PC-3 (cell line): Measurements from ENCODE around the gene SMYD2.

Experiments
- EZH2 ChIP-seq: fragments of 300-600 bp; sonication (generic); IDR thresholded peaks from one replicate; pipeline ENCODE4 v1.6.1; 2017; ENCODE audit warnings: antibody characterized with exemption, mild to moderate bottlenecking, low read length; ENCODE audit not compliant: unreplicated experiment
- EZH2phosphoT487 ChIP-seq: fragments of 300-600 bp; sonication (generic); IDR thresholded peaks from 2 replicates; pipeline ENCODE4 v1.6.1; 2018; ENCODE audit warnings: mild to moderate bottlenecking, antibody characterized with exemption, low read length, borderline replicate concordance
- TF ChIP-seq, protein P1 (sequence below): fragments of 300-600 bp; sonication (generic); conservative IDR thresholded peaks from 2 replicates; pipeline ENCODE4 v1.5.1; 2017; ENCODE audit warnings: antibody characterized with exemption, low read depth, mild to moderate bottlenecking, low read length

DNA sequence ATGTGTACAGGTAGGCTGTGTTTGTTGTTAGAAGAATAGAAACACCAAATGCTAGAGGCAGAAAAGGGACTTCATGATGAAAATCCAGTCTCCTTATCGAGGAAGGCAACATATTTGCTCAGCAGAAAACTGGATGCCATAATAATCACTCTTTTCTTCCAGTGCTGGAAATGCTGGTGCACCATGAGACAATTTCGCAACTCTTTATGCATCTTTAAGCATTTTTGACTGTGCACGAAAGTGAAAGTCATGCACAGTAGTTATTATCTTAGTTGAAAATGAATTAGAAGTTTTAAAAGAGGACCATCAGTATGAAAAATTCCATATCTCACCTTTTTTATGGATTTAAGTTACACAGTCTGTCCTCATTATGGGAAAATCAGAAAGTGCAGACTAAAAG lies 29.1 kb downstream of the SMYD2 start:
- TF ChIP-seq, protein P1, sequence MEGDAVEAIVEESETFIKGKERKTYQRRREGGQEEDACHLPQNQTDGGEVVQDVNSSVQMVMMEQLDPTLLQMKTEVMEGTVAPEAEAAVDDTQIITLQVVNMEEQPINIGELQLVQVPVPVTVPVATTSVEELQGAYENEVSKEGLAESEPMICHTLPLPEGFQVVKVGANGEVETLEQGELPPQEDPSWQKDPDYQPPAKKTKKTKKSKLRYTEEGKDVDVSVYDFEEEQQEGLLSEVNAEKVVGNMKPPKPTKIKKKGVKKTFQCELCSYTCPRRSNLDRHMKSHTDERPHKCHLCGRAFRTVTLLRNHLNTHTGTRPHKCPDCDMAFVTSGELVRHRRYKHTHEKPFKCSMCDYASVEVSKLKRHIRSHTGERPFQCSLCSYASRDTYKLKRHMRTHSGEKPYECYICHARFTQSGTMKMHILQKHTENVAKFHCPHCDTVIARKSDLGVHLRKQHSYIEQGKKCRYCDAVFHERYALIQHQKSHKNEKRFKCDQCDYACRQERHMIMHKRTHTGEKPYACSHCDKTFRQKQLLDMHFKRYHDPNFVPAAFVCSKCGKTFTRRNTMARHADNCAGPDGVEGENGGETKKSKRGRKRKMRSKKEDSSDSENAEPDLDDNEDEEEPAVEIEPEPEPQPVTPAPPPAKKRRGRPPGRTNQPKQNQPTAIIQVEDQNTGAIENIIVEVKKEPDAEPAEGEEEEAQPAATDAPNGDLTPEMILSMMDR: no peak
- TF ChIP-seq EZH2 (no peak), EZH2phosphoT487 (no peak)
